ENCODE measurements around the gene EFCAB6. TPM values are rescaled to one million over a fixed set of nuclear protein-coding genes. Genes with fewer than 3 reads are reported as not detected.

Gene EFCAB6
- total and polyA plus RNA-seq, 5 donors from 2014 or later, result 0.18 to 0.77 (median 0.30) TPM; not detected in 2

GRCh38 chr22:43514476-43515157 lies 297.5 kb downstream of the EFCAB6 start:
- no peaks in the 10 kb centered on the region for H3K9me3 ChIP-seq (ENCODE audit: control insufficient read depth in 2 of 2, low read length in 2 of 2)
- ATAC-seq (ENCODE audit: low read depth in 2 of 2), result no peak
- no peaks in the 10 kb centered on the region for H3K36me3 ChIP-seq (ENCODE audit: control insufficient read depth, insufficient read depth, low read length)
- Mint-ChIP-seq H3K27ac (no peak overlapping the region), H3K36me3 (no peaks in the 10 kb centered on the region), H3K9me3 (peaks cover 0 to 5% (median 0%) of the 10 kb centered on the region in 7 donors), H3K4me3 (no peak overlapping the region), H3K27me3 (peaks cover 4% of the 10 kb centered on the region), H3K4me1 (no peaks in the 10 kb centered on the region)
- no peaks in the 10 kb centered on the region for H3K27me3 ChIP-seq (ENCODE audit: control insufficient read depth, insufficient read depth, low read length)
- H3K4me3 ChIP-seq (ENCODE audit: low read depth, low read length), result no peak overlapping the region
- H3K4me1 ChIP-seq (ENCODE audit: control insufficient read depth, insufficient read depth, low read length, poor library complexity, severe bottlenecking), result no peaks in the 10 kb centered on the region
- H3K27ac ChIP-seq (ENCODE audit: insufficient read depth, low read length, poor library complexity, severe bottlenecking), result no peak overlapping the region
- no peak for DNase-seq

- H3K27ac ChIP-seq (ENCODE audit: insufficient read depth, low read length, poor library complexity, severe bottlenecking), result no peak overlapping the region
- peaks cover 0 to 5% (median 0%) of the 10 kb centered on the region in 7 donors for H3K9me3 Mint-ChIP-seq
- H3K4me1 ChIP-seq (ENCODE audit: control insufficient read depth, insufficient read depth, low read length, poor library complexity, severe bottlenecking), result no peaks in the 10 kb centered on the region
- no peaks in the 10 kb centered on the region for H3K4me1 Mint-ChIP-seq
- no peaks in the 10 kb centered on the region for H3K36me3 ChIP-seq (ENCODE audit: control insufficient read depth, insufficient read depth, low read length)
- H3K27me3 Mint-ChIP-seq, result peaks cover 4% of the 10 kb centered on the region
- H3K4me3 ChIP-seq (ENCODE audit: low read depth, low read length), result no peak overlapping the region
- DNase-seq, result no peak
- H3K27me3 ChIP-seq (ENCODE audit: control insufficient read depth, insufficient read depth, low read length), result no peaks in the 10 kb centered on the region
- no peaks in the 10 kb centered on the region for H3K9me3 ChIP-seq (ENCODE audit: control insufficient read depth in 2 of 2, low read length in 2 of 2)
- H3K36me3 Mint-ChIP-seq, result no peaks in the 10 kb centered on the region
- no peak overlapping the region for H3K27ac Mint-ChIP-seq
- no peak for ATAC-seq (ENCODE audit: low read depth in 2 of 2)
- H3K4me3 Mint-ChIP-seq, result no peak overlapping the region
These were observed 299.8 kb downstream of the EFCAB6 start for GRCh38 chr22:43512279-43512678.

- no peak for DNase-seq
- Histone ChIP-seq H3K27ac (ENCODE audit: insufficient read depth, low read length, poor library complexity, severe bottlenecking) (no peak overlapping the region), H3K9me3 (ENCODE audit: control insufficient read depth in 2 of 2, low read length in 2 of 2) (no peaks in the 10 kb centered on the region), H3K36me3 (ENCODE audit: control insufficient read depth, insufficient read depth, low read length) (no peaks in the 10 kb centered on the region), H3K4me3 (ENCODE audit: low read depth, low read length) (no peak overlapping the region), H3K4me1 (ENCODE audit: control insufficient read depth, insufficient read depth, low read length, poor library complexity, severe bottlenecking) (no peaks in the 10 kb centered on the region), H3K27me3 (ENCODE audit: control insufficient read depth, insufficient read depth, low read length) (no peaks in the 10 kb centered on the region)
- Mint-ChIP-seq H3K9me3 (peaks cover 0 to 5% (median 0%) of the 10 kb centered on the region in 7 donors), H3K4me1 (no peaks in the 10 kb centered on the region), H3K36me3 (no peaks in the 10 kb centered on the region), H3K27me3 (peaks cover 4% of the 10 kb centered on the region), H3K27ac (no peak overlapping the region), H3K4me3 (no peak overlapping the region)
- no peak for ATAC-seq (ENCODE audit: low read depth in 2 of 2)
These were observed 300.7 kb downstream of the EFCAB6 start for GRCh38 chr22:43511276-43511910.

- no peak overlapping the region for H3K27ac Mint-ChIP-seq
- no peaks in the 10 kb centered on the region for H3K36me3 ChIP-seq (ENCODE audit: control insufficient read depth, insufficient read depth, low read length)
- H3K27me3 Mint-ChIP-seq, result peaks cover 4% of the 10 kb centered on the region
- H3K4me3 Mint-ChIP-seq, result no peak overlapping the region
- no peaks in the 10 kb centered on the region for H3K36me3 Mint-ChIP-seq
- H3K27me3 ChIP-seq (ENCODE audit: control insufficient read depth, insufficient read depth, low read length), result no peaks in the 10 kb centered on the region
- H3K4me1 ChIP-seq (ENCODE audit: control insufficient read depth, insufficient read depth, low read length, poor library complexity, severe bottlenecking), result no peaks in the 10 kb centered on the region
- ATAC-seq (ENCODE audit: low read depth in 2 of 2) (peak in 1 of 2 donors; percentile 22), DNase-seq (no peak)
- H3K4me1 Mint-ChIP-seq, result no peaks in the 10 kb centered on the region
- no peak overlapping the region for H3K27ac ChIP-seq (ENCODE audit: insufficient read depth, low read length, poor library complexity, severe bottlenecking)
- peaks cover 0 to 5% (median 0%) of the 10 kb centered on the region in 7 donors for H3K9me3 Mint-ChIP-seq
- no peak overlapping the region for H3K4me3 ChIP-seq (ENCODE audit: low read depth, low read length)
- no peaks in the 10 kb centered on the region for H3K9me3 ChIP-seq (ENCODE audit: control insufficient read depth in 2 of 2, low read length in 2 of 2)
These were observed 301.6 kb downstream of the EFCAB6 start for GRCh38 chr22:43510281-43511070.

- no peaks in the 10 kb centered on the region for H3K36me3 ChIP-seq (ENCODE audit: control insufficient read depth, insufficient read depth, low read length)
- Mint-ChIP-seq H3K4me3 (no peak overlapping the region), H3K4me1 (no peaks in the 10 kb centered on the region), H3K36me3 (no peaks in the 10 kb centered on the region), H3K27ac (no peak overlapping the region), H3K27me3 (peaks cover 4% of the 10 kb centered on the region), H3K9me3 (peaks cover 0 to 5% (median 0%) of the 10 kb centered on the region in 7 donors)
- no peaks in the 10 kb centered on the region for H3K27me3 ChIP-seq (ENCODE audit: control insufficient read depth, insufficient read depth, low read length)
- DNase-seq (no peak), ATAC-seq (ENCODE audit: low read depth in 2 of 2) (no peak)
- H3K4me1 ChIP-seq (ENCODE audit: control insufficient read depth, insufficient read depth, low read length, poor library complexity, severe bottlenecking), result no peaks in the 10 kb centered on the region
- no peak overlapping the region for H3K4me3 ChIP-seq (ENCODE audit: low read depth, low read length)
- H3K27ac ChIP-seq (ENCODE audit: insufficient read depth, low read length, poor library complexity, severe bottlenecking), result no peak overlapping the region
- H3K9me3 ChIP-seq (ENCODE audit: control insufficient read depth in 2 of 2, low read length in 2 of 2), result no peaks in the 10 kb centered on the region
These were observed 302.8 kb downstream of the EFCAB6 start for GRCh38 chr22:43509337-43509736.

GRCh38 chr22:43508489-43508888 lies 303.6 kb downstream of the EFCAB6 start:
- Mint-ChIP-seq H3K9me3 (peaks cover 0 to 5% (median 0%) of the 10 kb centered on the region in 7 donors), H3K27me3 (peaks cover 4% of the 10 kb centered on the region), H3K36me3 (no peaks in the 10 kb centered on the region), H3K4me3 (no peak overlapping the region), H3K4me1 (no peaks in the 10 kb centered on the region), H3K27ac (no peak overlapping the region)
- Histone ChIP-seq H3K27me3 (ENCODE audit: control insufficient read depth, insufficient read depth, low read length) (no peaks in the 10 kb centered on the region), H3K27ac (ENCODE audit: insufficient read depth, low read length, poor library complexity, severe bottlenecking) (no peak overlapping the region), H3K4me1 (ENCODE audit: control insufficient read depth, insufficient read depth, low read length, poor library complexity, severe bottlenecking) (no peaks in the 10 kb centered on the region), H3K36me3 (ENCODE audit: control insufficient read depth, insufficient read depth, low read length) (no peaks in the 10 kb centered on the region), H3K4me3 (ENCODE audit: low read depth, low read length) (no peak overlapping the region), H3K9me3 (ENCODE audit: control insufficient read depth in 2 of 2, low read length in 2 of 2) (no peaks in the 10 kb centered on the region)
- ATAC-seq (ENCODE audit: low read depth in 2 of 2) (no peak), DNase-seq (no peak)

GRCh38 chr22:43507235-43507634 lies 304.9 kb downstream of the EFCAB6 start:
- Mint-ChIP-seq H3K4me1 (no peaks in the 10 kb centered on the region), H3K27me3 (peaks cover 4% of the 10 kb centered on the region), H3K36me3 (no peaks in the 10 kb centered on the region), H3K4me3 (no peak overlapping the region), H3K9me3 (peaks cover 0 to 3% (median 0%) of the 10 kb centered on the region in 7 donors), H3K27ac (no peak overlapping the region)
- H3K36me3 ChIP-seq (ENCODE audit: control insufficient read depth, insufficient read depth, low read length), result no peaks in the 10 kb centered on the region
- H3K4me1 ChIP-seq (ENCODE audit: control insufficient read depth, insufficient read depth, low read length, poor library complexity, severe bottlenecking), result no peaks in the 10 kb centered on the region
- no peak overlapping the region for H3K27ac ChIP-seq (ENCODE audit: insufficient read depth, low read length, poor library complexity, severe bottlenecking)
- no peaks in the 10 kb centered on the region for H3K9me3 ChIP-seq (ENCODE audit: control insufficient read depth in 2 of 2, low read length in 2 of 2)
- DNase-seq (no peak), ATAC-seq (ENCODE audit: low read depth in 2 of 2) (no peak)
- H3K27me3 ChIP-seq (ENCODE audit: control insufficient read depth, insufficient read depth, low read length), result no peaks in the 10 kb centered on the region
- no peak overlapping the region for H3K4me3 ChIP-seq (ENCODE audit: low read depth, low read length)

Data from CD4-positive, CD25-positive, alpha-beta regulatory T cell (primary cell).